Mesothelial cell of epicardium (in vitro differentiated cells): ENCODE data around the gene SUSD4. TPM values are rescaled to one million over a fixed set of nuclear protein-coding genes. Genes with fewer than 3 reads are reported as not detected.

Source experiments
- DNase-seq, 2 experiments: peaks; one replicate each; pipeline ENCODE4 v3.0.0; 2021; ENCODE audit warnings: low spot score in 2 of 2; ENCODE audit not compliant: unreplicated experiment in 2 of 2
- H3K27ac Mint-ChIP-seq: 2 replicates; pipeline ENCODE4 v1.8.0; 2021; ENCODE audit warnings: mixed read lengths
- H3K27me3 Mint-ChIP-seq: 2 replicates; pipeline ENCODE4 v1.8.0; 2021; ENCODE audit warnings: low read depth, mixed read lengths
- H3K36me3 Mint-ChIP-seq: 2 replicates; pipeline ENCODE4 v1.8.0; 2021; ENCODE audit warnings: mixed read lengths
- H3K4me1 Mint-ChIP-seq: 2 replicates; pipeline ENCODE4 v1.8.0; 2021; ENCODE audit warnings: mixed read lengths
- H3K4me3 Mint-ChIP-seq: 2 replicates; pipeline ENCODE4 v1.8.0; 2021; ENCODE audit warnings: mild to moderate bottlenecking, moderate library complexity, mixed read lengths
- H3K9me3 Mint-ChIP-seq: 2 replicates; pipeline ENCODE4 v1.8.0; 2021; ENCODE audit warnings: mixed read lengths
- total RNA-seq: library from RNA; stranded (reverse); gene quantifications from 3 replicates; pipeline ENCODE4 v1.2.1, GENCODE V29; 2021
- TF ChIP-seq, protein P1 (sequence below): fragments of 200-600 bp; sonication (generic); IDR thresholded peaks from one replicate; pipeline ENCODE4 v1.5.0; 2021; ENCODE audit warnings: antibody characterized with exemption; ENCODE audit not compliant: unreplicated experiment

Gene SUSD4
- total RNA-seq, 1 donor from 2014 or later, result 0.40 TPM

GRCh38 chr1:223331929-223332328, 32.0 kb downstream of the SUSD4 start:
- DNase-seq, result no peak
- Mint-ChIP-seq H3K4me3 (no peak overlapping the region), H3K27me3 (peaks cover 54% of the 10 kb centered on the region), H3K9me3 (peaks cover 2% of the 10 kb centered on the region), H3K36me3 (no peaks in the 10 kb centered on the region), H3K4me1 (peaks cover 11% of the 10 kb centered on the region), H3K27ac (no peak overlapping the region)
- TF ChIP-seq, protein P1, sequence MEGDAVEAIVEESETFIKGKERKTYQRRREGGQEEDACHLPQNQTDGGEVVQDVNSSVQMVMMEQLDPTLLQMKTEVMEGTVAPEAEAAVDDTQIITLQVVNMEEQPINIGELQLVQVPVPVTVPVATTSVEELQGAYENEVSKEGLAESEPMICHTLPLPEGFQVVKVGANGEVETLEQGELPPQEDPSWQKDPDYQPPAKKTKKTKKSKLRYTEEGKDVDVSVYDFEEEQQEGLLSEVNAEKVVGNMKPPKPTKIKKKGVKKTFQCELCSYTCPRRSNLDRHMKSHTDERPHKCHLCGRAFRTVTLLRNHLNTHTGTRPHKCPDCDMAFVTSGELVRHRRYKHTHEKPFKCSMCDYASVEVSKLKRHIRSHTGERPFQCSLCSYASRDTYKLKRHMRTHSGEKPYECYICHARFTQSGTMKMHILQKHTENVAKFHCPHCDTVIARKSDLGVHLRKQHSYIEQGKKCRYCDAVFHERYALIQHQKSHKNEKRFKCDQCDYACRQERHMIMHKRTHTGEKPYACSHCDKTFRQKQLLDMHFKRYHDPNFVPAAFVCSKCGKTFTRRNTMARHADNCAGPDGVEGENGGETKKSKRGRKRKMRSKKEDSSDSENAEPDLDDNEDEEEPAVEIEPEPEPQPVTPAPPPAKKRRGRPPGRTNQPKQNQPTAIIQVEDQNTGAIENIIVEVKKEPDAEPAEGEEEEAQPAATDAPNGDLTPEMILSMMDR, result no peak

GRCh38 chr1:223331301-223331700, 32.7 kb downstream of the SUSD4 start:
- peaks cover 11% of the 10 kb centered on the region for H3K4me1 Mint-ChIP-seq
- TF ChIP-seq, protein P1, result no peak
- no peak for DNase-seq
- no peak overlapping the region for H3K4me3 Mint-ChIP-seq
- no peak overlapping the region for H3K27ac Mint-ChIP-seq
- no peaks in the 10 kb centered on the region for H3K36me3 Mint-ChIP-seq
- H3K9me3 Mint-ChIP-seq, result peaks cover 6% of the 10 kb centered on the region
- H3K27me3 Mint-ChIP-seq, result peaks cover 54% of the 10 kb centered on the region

DNA sequence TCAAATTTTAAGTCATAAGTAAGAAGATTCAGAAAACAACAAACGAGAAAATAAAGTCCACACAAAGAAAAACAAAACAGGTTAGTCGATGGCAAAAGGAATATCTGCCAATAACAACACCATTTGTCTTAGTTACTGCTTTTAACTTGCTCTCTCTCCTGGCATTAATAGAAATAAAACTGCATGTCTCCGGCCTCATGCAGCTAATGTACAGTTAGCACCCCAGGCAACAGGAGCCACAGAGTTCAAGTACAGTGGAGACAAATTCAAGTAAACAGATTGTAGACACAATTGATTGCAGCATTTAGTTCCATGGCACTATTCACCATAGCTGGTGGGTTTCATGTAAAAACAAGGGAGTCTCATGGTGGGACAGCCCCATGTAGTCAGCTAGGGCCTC, 33.5 kb downstream of the SUSD4 start:
- TF ChIP-seq, protein P1, result no peak
- H3K27ac Mint-ChIP-seq, result no peak overlapping the region
- peaks cover 11% of the 10 kb centered on the region for H3K4me1 Mint-ChIP-seq
- peaks cover 56% of the 10 kb centered on the region for H3K27me3 Mint-ChIP-seq
- peaks cover 6% of the 10 kb centered on the region for H3K9me3 Mint-ChIP-seq
- DNase-seq, result no peak
- no peak overlapping the region for H3K4me3 Mint-ChIP-seq
- H3K36me3 Mint-ChIP-seq, result no peaks in the 10 kb centered on the region

DNA sequence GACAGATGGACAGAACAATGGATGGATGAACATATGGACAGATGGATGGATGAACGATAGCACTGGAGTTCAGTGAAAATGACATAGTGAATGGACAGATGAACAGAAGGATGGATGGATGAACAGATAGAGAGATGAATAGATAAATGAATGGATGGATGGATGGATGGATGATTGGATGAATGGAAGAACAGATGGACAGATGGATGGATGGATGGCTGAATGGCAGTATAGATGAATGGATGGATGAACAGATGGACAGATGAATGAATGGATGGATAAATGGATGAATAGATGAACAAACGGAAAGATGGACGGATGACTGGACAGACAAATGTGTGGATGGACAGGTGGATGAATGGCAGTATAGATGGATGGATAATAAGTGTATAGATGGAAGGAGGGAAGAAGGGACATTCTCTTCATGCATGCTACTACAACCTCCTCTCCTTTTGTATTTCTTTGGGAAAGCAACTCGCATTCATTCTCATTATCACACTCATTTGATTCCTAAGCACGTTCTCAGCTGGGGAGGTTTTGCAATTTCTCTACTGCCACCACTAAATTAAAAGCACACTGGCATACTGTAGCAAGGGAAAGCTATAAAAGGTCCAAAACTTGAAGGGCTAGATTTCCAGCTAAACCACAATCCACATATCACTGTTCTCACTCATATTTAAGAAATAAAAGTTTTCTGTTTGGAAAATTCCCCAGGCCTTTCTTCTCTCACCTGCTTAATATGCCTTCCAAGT, 34.1 kb downstream of the SUSD4 start:
- Mint-ChIP-seq H3K36me3 (no peaks in the 10 kb centered on the region), H3K9me3 (peaks cover 6% of the 10 kb centered on the region), H3K4me3 (no peak overlapping the region), H3K27me3 (peaks cover 59% of the 10 kb centered on the region), H3K27ac (no peak overlapping the region), H3K4me1 (peaks cover 11% of the 10 kb centered on the region)
- TF ChIP-seq, protein P1, result no peak
- no peak for DNase-seq

- peaks cover 11% of the 10 kb centered on the region for H3K4me1 Mint-ChIP-seq
- TF ChIP-seq, protein P1, result no peak
- H3K27me3 Mint-ChIP-seq, result peaks cover 60% of the 10 kb centered on the region
- no peak for DNase-seq
- H3K9me3 Mint-ChIP-seq, result peaks cover 6% of the 10 kb centered on the region
- H3K36me3 Mint-ChIP-seq, result no peaks in the 10 kb centered on the region
- H3K4me3 Mint-ChIP-seq, result no peak overlapping the region
- no peak overlapping the region for H3K27ac Mint-ChIP-seq
These were observed 34.7 kb downstream of the SUSD4 start for GRCh38 chr1:223329252-223329651.
